CD4-positive, alpha-beta T cell (primary cell): ENCODE data around the gene CLEC18A. TPM values are rescaled to one million over a fixed set of nuclear protein-coding genes. Genes with fewer than 3 reads are reported as not detected.
"Not testable (repeated sequence)": the region's sequence is repeated elsewhere in the genome, so short reads cannot be mapped to it uniquely, and the experiment has no call there.

ENCODE experiments used
- ATAC-seq: fragments of 200-7000 bp; cut with Tn5 transposase; one replicate; pipeline ENCODE4 v1.10.0; 2022; ENCODE audit warnings: mild to moderate bottlenecking; ENCODE audit not compliant: poor library complexity
- CTCF ChIA-PET: fragments of 350-600 bp; sonication (Branson Sonifier 250); formaldehyde crosslinking; loops from one replicate; lab custom pipeline; 2021; ENCODE audit warnings: antibody characterized with exemption, inconsistent platforms; lab: Charles Lee
- POLR2A ChIA-PET: fragments of 350-600 bp; sonication (Branson Sonifier 250); formaldehyde crosslinking; loops from one replicate; lab custom pipeline; 2021; ENCODE audit warnings: antibody characterized with exemption, inconsistent platforms; lab: Charles Lee
- DNase-seq, 14 experiments: peaks; one replicate each; pipeline ENCODE4 v3.0.0-alpha.2; 2013 to 2020; ENCODE audit warnings: mixed read lengths in 2 of 14
- H3K27ac ChIP-seq, 2 donors: one replicate each; pipeline versions ENCODE4 v1.5.1 to v1.7.0; 2013; ENCODE audit warnings: low read length in 2 of 2, low read depth in 1 of 2, mild to moderate bottlenecking in 1 of 2
- H3K27me3 ChIP-seq, 2 experiments: 1 replicate in 1 of 2; 2 replicates in 1 of 2; pipeline versions ENCODE4 v1.6.1 to v1.7.0; 2013; ENCODE audit warnings: low read length in 2 of 2, control low read depth in 1 of 2, mild to moderate bottlenecking in 1 of 2, moderate library complexity in 1 of 2; ENCODE audit not compliant: insufficient read depth in 2 of 2, control insufficient read depth in 1 of 2
- H3K36me3 ChIP-seq: one replicate; pipeline ENCODE4 v1.6.1; 2013; ENCODE audit warnings: low read length, control low read depth; ENCODE audit not compliant: insufficient read depth
- H3K4me1 ChIP-seq: one replicate; pipeline ENCODE4 v1.6.1; 2013; ENCODE audit warnings: low read length, control low read depth; ENCODE audit not compliant: insufficient read depth
- H3K4me3 ChIP-seq: one replicate; pipeline ENCODE4 v1.5.1; 2013; ENCODE audit warnings: mild to moderate bottlenecking, low read length, moderate library complexity
- H3K9me3 ChIP-seq, 2 experiments: 1 replicate in 1 of 2; 2 replicates in 1 of 2; pipeline versions ENCODE4 v1.6.1 to v1.7.0; 2013; ENCODE audit warnings: low read length in 2 of 2, mild to moderate bottlenecking in 2 of 2, control low read depth in 1 of 2, moderate library complexity in 1 of 2; ENCODE audit not compliant: control insufficient read depth in 1 of 2, insufficient read depth in 1 of 2
- H3K27ac Mint-ChIP-seq: one replicate; pipeline ENCODE4 v1.8.0; 2020; ENCODE audit warnings: mixed read lengths
- H3K27me3 Mint-ChIP-seq: one replicate; pipeline ENCODE4 v1.8.0; 2021; ENCODE audit warnings: mixed read lengths
- H3K36me3 Mint-ChIP-seq: one replicate; pipeline ENCODE4 v1.8.0; 2021; ENCODE audit warnings: low read depth, mixed read lengths
- H3K4me1 Mint-ChIP-seq: one replicate; pipeline ENCODE4 v1.8.0; 2021; ENCODE audit warnings: low read depth, mixed read lengths
- H3K4me3 Mint-ChIP-seq: one replicate; pipeline ENCODE4 v1.8.0; 2020; ENCODE audit warnings: mild to moderate bottlenecking, mixed read lengths
- H3K9me3 Mint-ChIP-seq: one replicate; pipeline ENCODE4 v1.8.0; 2020; ENCODE audit warnings: mixed read lengths
- intact Hi-C, 2 experiments: fragments of 100-400 bp; cut with DNase I in 1 of 2; cut with micrococcal nuclease in 1 of 2; formaldehyde crosslinking; loops; one replicate each; pipeline versions ENCODE4 v1.15.1 to v1.9.0; 2023 to 2025; cut with DNase I, micrococcal nuclease
- total RNA-seq, 174 experiments: library from RNA in 2 of 174; stranded (reverse) in 2 of 174; gene quantifications; one replicate each; pipeline ENCODE4 v1.2.3 and lab custom pipeline; 2021 to 2026

CLEC18A gene
- total RNA-seq, 2 experiments from 2014 or later: 1.3 to 1.7 TPM

- H3K4me1 ChIP-seq, H3K4me3 Mint-ChIP-seq, POLR2A ChIA-PET, H3K27ac ChIP-seq, H3K36me3 ChIP-seq, H3K27me3 ChIP-seq, ATAC-seq, intact Hi-C loops, H3K27ac Mint-ChIP-seq, H3K36me3 Mint-ChIP-seq, H3K9me3 Mint-ChIP-seq, H3K4me3 ChIP-seq, H3K27me3 Mint-ChIP-seq, CTCF ChIA-PET, H3K9me3 ChIP-seq, DNase-seq, H3K4me1 Mint-ChIP-seq: not testable (repeated sequence)
These were observed 17.0 kb downstream of the CLEC18A start for GRCh38 chr16:69968125-69968524.

DNA sequence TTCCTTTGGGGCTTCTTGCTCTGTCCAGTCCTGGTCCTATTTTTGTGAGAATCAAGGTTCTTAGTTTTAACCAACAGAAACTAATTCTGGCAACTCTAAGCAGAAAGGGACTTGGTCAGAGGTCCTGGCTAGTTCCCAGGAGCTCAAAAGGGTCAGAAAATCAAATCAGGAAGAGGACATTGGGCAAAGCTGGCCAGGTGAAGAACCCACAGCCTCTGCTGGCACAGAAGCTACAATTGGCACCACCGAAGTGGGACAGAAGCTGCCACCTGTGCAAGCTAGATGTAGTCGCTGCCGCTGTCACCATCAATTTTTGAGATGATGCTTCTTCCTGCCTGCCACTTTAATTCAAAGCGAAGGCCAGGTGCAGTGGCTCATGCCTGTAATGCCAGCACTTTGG, 18.5 kb downstream of the CLEC18A start:
- H3K27ac Mint-ChIP-seq, H3K4me1 ChIP-seq, CTCF ChIA-PET, H3K27me3 ChIP-seq, H3K27me3 Mint-ChIP-seq, DNase-seq, H3K9me3 ChIP-seq, H3K4me1 Mint-ChIP-seq, intact Hi-C loops, H3K4me3 Mint-ChIP-seq, ATAC-seq, H3K36me3 Mint-ChIP-seq, H3K9me3 Mint-ChIP-seq, H3K36me3 ChIP-seq, POLR2A ChIA-PET, H3K27ac ChIP-seq, H3K4me3 ChIP-seq: not testable (repeated sequence)

- H3K27me3 Mint-ChIP-seq, H3K27ac Mint-ChIP-seq, DNase-seq, H3K4me3 ChIP-seq, H3K4me1 ChIP-seq, H3K27me3 ChIP-seq, CTCF ChIA-PET, ATAC-seq, H3K4me1 Mint-ChIP-seq, H3K9me3 Mint-ChIP-seq, H3K27ac ChIP-seq, H3K9me3 ChIP-seq, POLR2A ChIA-PET, H3K36me3 ChIP-seq, H3K4me3 Mint-ChIP-seq, H3K36me3 Mint-ChIP-seq, intact Hi-C loops: not testable (repeated sequence)
These were observed 21.0 kb downstream of the CLEC18A start for GRCh38 chr16:69972120-69972519.

DNA sequence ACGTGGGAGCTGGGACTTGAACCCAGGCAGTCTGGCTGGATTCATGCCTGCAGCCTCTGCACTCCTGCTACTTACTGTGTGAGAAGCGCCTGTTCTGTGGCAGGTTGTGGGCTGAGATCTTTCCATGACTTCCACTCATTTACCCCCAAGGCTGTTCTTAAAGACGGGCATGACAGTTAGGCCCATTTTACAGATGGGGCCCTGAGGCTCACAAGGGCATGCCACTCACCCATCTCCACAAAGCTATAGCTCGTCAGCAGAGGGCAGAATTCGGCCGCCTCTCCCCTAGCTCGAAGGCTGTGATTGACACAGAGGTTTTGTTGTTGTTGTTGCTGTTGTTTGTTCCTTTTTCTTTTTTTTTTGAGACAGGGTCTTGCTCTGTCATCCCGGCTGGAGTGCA, 21.8 kb downstream of the CLEC18A start:
- CTCF ChIA-PET, H3K27ac Mint-ChIP-seq, H3K36me3 ChIP-seq: not testable (repeated sequence)

DNA sequence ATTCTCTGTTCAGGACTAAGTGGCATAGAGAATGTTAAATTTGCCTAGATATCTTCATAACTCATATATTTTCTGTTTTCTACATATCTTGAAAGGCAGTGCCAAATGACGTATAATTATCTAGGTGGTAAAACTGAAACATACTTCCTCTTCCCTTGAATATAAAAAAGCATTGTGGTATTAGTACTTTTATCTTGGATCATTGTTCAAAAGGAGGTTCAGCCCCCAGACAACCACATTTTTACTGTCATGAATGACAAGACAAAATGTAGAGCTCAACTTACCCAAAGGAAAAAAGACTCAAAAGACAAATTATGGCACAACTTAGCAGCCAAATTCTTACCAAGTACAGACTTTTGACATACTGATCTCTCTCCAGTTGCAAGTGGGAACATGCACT, 34.1 kb downstream of the CLEC18A start:
- DNase-seq, H3K27ac Mint-ChIP-seq, POLR2A ChIA-PET: not testable (repeated sequence)

More for the DNA sequence above, 21.8 kb downstream of the CLEC18A start:
- H3K27ac ChIP-seq, H3K36me3 Mint-ChIP-seq, H3K4me3 Mint-ChIP-seq, H3K9me3 Mint-ChIP-seq, ATAC-seq, H3K27me3 Mint-ChIP-seq, POLR2A ChIA-PET, H3K4me3 ChIP-seq, H3K4me1 ChIP-seq, H3K27me3 ChIP-seq, intact Hi-C loops, H3K4me1 Mint-ChIP-seq, H3K9me3 ChIP-seq, DNase-seq: not testable (repeated sequence)

GRCh38 chr16:69997956-69998355, 46.8 kb downstream of the CLEC18A start:
- CTCF ChIA-PET, H3K27ac ChIP-seq, ATAC-seq, H3K27me3 ChIP-seq, H3K9me3 ChIP-seq, H3K4me3 ChIP-seq, H3K9me3 Mint-ChIP-seq, H3K27me3 Mint-ChIP-seq, H3K4me1 Mint-ChIP-seq, H3K4me3 Mint-ChIP-seq, H3K36me3 ChIP-seq, POLR2A ChIA-PET, H3K4me1 ChIP-seq, intact Hi-C loops, H3K27ac Mint-ChIP-seq, DNase-seq: not testable (repeated sequence)
- peaks cover 18% of the 10 kb centered on the region for H3K36me3 Mint-ChIP-seq

More for the DNA sequence above, 34.1 kb downstream of the CLEC18A start:
- H3K4me1 ChIP-seq, H3K36me3 ChIP-seq, CTCF ChIA-PET, H3K9me3 ChIP-seq, ATAC-seq, H3K4me3 ChIP-seq, H3K9me3 Mint-ChIP-seq, H3K4me1 Mint-ChIP-seq, H3K27me3 ChIP-seq, H3K4me3 Mint-ChIP-seq, intact Hi-C loops, H3K27ac ChIP-seq, H3K27me3 Mint-ChIP-seq: not testable (repeated sequence)
- peaks cover 15% of the 10 kb centered on the region for H3K36me3 Mint-ChIP-seq

DNA sequence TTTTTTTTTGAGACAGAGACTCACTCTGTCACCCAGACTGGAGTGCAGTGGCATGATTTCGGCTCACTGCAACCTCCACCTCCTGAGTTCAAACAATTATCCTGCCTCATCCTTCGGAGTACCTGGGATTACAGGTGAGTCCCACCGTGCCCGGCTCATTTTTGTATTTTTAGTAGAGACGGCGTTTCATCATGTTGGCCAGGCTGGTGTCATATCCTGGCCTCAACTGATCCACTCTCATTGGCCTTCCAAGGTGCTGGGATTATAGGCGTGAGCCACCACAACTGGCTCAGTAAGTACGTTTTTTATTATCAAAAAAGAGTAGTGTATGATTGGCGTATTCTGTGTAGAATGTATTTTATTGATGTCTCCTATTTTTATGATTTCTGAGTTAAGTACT, 48.7 kb downstream of the CLEC18A start:
- H3K27ac Mint-ChIP-seq, H3K27me3 Mint-ChIP-seq, H3K4me3 Mint-ChIP-seq, H3K27ac ChIP-seq, H3K27me3 ChIP-seq, intact Hi-C loops, H3K9me3 ChIP-seq, CTCF ChIA-PET, H3K36me3 ChIP-seq, POLR2A ChIA-PET, H3K4me1 ChIP-seq, ATAC-seq, H3K9me3 Mint-ChIP-seq, DNase-seq, H3K4me1 Mint-ChIP-seq, H3K4me3 ChIP-seq: not testable (repeated sequence)
- peaks cover 23% of the 10 kb centered on the region for H3K36me3 Mint-ChIP-seq
